Occipital lobe (tissue), 2 donors: Measurements from ENCODE around the gene DOK4. TPM values are rescaled to one million over a fixed set of nuclear protein-coding genes. Genes with fewer than 3 reads are reported as not detected.
"Not testable (repeated sequence)": the region's sequence is repeated elsewhere in the genome, so short reads cannot be mapped to it uniquely, and the experiment has no call there.

Source experiments
- DNase-seq: peaks from one replicate; lab custom pipeline; 2025; lab: John Stamatoyannopoulos, UW
- total RNA-seq: library from RNA; depleted of rRNA; stranded (reverse); fragments of >200 nt; gene quantifications from one replicate; pipeline ENCODE4 v1.2.3, GENCODE V29; 2014

DOK4 gene
- total RNA-seq, 1 donor from 2014 or later: 65.0 TPM

DNA sequence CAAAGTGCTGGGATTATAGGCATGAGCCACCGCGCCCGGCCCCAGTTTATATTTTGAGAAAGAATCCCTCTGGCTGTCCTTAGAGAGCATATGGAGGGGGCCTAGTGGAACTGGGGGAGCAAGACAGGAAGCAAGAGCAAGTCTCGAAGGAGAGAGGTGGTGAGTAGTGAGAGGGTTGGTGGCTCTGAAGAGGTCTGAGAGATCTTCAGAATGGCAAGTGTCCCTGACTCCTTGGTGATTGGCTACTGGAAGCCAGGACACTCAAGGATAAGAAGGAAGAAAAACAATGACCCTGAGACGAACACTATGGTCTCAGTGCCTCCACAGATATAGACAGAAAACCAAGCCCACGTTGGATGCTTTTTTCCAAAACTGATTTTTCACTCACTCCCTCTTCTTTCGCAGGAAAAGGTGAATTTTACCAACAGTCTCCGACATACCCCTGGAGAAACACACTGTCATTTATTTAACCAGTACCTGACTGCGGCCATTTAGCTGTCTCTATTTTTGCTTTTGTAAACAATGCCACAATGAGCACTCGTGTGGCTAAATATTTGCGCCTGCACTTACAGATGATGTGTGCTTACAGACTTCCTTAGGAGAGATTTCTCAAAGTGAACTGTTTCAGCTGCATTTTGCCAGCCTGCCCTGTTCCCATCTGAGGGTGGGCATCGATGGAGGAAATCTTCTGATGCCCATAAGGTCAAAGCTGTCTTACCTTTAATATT is 15.9 kb upstream of the DOK4 start:
- no peak for DNase-seq

DNA sequence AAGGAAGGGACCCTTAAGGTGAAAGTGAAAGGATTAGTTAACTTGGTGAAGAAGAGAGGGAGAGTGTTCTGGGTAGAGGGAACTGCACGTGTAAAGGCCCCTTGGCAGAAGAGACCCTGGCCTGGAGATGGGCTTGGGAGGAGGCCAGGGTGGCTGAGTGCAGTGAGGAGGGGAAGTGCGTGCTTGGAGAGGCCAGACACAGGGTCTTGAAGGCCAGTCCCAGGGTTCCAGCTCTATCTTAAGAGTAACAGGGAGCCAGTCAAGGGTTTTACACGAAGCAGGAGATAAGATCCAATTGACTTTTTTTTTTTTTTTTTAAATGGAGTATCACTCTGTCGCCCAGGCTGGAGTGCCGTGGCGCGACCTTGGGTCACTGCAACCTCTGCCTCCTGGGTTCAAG is 15.2 kb upstream of the DOK4 start:
- DNase-seq: no peak

DNA sequence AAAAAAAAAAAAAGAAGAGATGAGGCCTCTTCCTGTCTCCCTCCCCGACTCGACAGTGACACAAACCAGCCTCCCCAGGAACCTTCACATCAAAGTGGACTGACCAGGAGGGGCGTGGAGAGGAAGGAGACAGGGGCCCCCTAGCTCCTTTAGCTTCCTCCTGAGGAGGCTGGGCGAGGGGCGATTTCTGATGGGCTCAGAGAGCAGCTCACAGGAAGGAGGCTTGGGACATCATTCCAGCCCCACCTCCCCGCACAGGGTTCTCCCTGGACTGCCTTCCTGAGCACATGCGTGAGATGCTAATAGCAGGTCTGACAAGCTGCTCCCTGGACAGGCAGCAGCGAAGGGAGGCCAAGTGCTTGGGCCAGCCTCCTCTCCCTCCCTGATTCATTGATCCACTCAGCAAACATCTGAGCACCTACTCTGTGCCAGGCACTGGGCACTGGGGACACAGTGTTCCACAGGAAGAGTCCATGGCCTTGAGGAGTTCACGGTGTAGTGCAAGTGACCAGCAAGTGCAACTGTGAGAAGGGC is 14.4 kb upstream of the DOK4 start:
- no peak for DNase-seq

DNA sequence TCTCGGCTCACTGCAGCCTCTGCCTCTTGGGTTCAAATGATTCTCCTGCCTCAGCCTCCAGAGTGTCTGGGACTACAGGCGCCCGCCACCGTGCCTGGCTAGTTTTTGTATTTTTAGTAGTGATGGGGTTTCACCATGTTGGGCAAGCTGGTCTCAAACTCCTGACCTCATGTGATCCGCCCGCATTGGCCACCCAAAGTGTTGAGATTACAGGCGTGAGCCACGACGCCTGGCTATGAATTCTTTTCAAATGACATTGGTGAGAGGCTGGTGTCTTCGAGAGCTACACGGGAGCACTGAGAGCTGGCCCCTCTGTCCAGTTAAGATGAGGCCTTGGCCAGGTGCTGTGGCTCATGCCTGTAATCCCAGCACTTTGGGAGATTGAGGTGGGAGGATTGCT is 13.6 kb upstream of the DOK4 start:
- not testable (repeated sequence) for DNase-seq

DNA sequence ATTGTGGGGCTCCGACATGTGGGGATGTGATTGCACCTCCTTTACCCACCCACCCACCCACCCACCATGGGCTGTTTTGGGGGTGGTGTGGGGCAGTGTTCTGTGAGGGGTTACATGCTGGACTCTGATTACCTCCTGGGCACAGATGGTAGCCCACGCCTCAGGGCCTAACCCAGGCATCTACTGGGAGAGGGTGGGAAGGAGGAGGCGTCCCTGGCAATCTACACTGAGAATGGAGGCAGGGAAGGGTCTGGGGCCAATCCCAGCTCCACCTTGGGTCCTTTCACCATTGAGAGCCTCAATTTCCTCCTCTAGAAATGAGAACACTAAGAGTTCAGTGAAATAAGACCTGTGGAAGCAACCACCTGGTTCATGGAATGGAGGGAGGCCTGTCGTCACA is 11.7 kb upstream of the DOK4 start:
- DNase-seq: no peak

DNA sequence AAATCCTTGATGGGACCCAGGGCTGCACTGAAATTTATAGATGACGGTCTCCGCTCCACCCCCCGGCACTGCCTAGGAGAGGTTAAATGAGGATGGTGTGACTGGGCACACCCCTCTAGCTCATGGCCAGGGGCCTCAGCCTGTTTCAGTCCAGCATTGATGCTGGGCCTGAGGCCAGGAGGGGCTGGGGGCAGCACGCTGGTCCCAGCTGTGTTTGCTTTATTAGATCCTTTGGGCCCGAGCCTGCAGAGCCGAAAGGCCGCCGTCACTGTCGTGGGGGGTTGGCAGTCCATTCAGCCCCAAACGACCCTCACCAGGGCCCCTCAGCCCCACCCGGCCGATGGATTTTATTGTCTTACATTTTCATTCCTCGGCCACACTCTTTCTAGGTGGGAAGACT is 10.8 kb upstream of the DOK4 start:
- no peak for DNase-seq

DNA sequence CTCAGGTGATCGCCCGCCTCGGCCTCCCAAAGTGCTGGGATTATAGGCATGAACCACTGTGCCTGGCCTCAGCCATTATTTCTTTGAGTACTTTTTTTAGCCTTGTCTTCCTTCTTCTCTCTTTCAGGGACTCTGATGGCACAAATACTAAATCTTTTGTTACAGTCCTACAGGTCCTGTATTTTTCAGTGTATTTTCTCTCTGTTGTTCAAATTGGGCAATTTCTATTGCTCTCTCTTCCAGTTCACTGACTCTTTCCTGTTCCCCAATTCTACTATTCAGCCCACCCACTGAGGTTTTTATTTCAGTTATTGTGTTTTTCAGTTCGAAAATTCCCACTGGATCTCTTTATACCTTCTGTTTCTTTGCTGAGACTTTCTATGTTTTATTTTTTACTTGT is 7.5 kb upstream of the DOK4 start:
- DNase-seq: no peak

DNA sequence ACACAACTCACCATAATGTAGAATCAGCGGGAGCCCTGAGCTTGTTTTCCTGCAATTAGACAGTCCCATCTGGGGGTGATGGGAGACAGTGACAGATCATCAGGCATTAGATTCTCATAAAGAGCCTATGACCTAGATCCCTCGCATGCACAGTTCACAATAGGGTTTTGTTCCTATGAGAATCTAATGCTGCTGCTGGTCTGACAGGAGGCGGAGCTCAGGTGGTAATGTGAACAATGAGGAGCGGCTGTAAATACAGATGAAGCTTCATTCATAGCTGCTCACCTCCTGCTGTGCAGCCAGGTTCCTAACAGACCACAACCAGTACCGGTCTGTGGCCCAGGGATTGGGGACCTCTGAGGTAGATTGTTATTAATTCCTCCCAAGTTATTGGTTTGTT is 2.9 kb upstream of the DOK4 start:
- no peak for DNase-seq

DNA sequence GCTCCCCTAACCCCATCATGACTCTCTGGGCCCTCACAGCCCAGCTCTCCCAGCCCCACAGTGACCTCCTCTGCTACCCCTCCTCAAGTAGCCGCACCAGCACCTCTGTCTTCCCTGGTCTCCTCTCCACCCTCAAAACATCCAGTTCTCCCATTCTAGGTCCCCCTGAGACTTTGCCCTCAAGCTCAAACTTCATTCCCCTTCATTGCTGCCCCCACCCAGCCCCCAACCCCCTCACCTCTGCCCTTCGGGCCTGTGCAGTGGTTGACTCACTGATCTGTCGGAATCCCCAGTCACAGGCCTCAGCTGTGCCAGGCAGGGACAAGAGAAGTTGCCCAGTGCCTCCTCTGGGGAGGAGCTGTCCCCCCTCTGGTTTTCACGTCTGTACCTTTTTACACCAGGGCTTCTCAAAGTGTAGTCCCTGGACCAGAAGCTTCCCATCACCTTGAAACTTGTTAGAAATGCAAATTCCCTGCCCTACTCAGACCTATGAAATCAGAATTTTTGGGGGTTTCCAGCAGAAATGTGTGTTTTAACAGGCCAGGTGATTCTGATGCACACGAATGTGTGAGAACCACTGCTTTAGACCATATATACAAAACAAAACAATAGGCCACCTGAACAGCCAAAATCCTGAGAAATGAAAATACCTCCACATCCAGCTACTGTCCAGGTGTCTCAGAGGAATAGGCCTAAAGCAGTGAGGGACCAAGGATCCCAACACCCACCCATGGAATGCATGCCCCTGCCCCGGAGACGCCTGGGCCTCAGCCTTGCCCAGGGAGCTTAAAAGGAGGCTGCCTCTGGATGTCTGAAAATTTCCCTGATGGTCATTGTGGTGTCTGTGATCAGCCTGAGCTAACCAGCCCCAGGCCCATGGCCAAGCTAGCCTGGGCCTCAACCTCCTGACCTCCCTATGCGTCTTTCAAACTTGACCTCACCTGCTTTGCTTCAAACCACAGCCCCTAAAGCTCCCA is 853 bp upstream of the DOK4 start:
- no peak for DNase-seq

DNA sequence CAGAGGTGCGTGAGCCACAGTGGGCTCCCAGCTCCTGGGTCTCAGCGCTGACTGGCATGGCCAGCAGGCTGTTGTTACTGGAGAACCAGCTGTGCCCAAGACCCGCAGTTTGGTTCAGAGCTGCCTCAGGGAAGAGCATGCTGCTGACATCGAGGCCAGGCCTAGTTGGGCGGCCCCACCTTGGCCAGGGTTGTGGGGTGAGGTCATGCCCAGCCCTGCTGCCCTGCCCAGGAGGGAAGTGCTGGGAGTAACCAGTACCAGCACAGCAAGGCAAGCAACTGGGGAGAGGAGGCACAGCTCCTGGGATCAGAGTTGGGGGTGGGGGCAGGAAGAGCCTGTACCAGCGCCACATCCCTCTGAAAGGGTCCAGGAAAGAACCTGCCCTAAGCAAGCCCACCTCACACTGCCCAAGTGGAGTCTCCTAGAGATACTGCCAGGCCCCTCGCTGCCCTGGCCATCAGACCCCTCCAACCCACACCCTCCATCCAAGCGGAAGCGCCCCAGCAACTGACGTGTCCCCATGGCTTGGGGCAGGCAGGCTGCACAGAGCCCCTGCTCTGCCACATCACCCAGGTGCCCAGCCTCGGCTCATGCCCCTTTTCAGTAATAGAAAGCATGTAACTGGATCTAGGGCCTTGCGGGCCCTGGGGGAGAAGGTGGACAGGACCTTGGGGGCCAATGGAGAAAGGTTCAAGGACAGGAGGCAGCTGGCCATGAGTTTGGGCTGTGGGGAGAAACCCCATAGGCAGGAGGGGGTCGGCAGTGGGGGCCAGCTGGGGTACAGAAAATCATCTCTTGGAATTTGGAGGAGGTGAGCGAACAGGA is 990 bp downstream of the DOK4 start:
- no peak for DNase-seq

DNA sequence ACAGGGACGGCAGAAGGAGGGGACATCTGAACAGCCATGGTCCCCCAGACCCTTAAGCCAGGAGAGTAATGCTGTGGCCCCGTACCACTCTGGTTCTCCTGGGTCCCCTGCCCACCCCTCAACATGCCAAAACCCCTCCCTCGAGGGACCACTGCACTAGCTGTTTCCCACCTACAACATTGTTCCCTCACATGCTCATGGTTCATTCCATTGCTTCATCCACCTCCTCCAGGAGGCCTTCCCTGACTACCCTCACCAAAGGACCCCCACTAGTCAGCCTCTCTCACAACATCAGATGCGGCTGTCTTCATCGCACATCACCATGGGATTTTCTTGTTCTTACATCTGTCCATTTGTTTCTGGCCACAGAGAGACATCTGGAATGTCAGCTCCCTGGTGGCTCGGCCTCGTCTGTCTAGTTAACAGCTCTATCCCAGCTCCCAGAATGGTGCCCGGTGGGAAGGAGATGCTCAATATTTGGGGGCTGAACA is 1.7 kb downstream of the DOK4 start:
- no peak for DNase-seq

DNA sequence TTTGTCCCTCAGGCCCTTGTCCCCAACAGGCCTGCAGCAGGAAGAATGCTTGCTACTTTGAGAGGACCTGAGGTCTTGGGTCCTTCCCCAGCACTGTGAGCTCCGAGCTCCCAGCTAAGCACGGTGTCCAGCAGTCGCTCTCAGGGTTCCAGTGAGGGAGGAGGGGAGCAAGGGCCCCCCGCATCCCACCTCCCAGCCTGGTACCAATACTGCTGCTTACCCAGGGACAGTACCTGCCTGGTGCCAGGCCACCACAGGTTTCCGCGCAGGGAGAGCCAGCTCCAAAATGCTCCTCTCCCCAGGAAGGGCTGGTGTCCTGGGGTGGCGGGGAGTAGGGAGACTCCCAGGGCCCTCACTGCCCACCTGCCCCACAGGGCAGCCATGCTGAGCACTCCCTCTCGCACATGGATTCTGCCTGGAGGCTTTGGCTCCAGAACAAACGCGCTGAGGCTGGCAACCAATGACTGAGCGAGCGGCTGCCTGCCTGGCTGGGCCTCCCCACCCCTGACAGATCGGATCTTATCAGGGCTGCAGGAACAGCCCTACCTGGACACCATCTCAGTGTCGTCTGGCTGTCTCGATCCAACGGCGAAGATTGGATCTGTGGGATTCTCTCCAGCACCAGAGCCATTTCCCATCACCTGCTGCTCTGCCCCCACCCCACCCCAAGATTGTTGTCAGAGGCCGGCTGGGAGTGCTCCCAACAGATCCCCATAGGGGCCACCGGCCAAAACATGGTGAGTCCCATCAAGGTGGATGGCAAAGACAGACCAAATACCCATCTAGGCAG is 2.4 kb downstream of the DOK4 start:
- DNase-seq: no peak

DNA sequence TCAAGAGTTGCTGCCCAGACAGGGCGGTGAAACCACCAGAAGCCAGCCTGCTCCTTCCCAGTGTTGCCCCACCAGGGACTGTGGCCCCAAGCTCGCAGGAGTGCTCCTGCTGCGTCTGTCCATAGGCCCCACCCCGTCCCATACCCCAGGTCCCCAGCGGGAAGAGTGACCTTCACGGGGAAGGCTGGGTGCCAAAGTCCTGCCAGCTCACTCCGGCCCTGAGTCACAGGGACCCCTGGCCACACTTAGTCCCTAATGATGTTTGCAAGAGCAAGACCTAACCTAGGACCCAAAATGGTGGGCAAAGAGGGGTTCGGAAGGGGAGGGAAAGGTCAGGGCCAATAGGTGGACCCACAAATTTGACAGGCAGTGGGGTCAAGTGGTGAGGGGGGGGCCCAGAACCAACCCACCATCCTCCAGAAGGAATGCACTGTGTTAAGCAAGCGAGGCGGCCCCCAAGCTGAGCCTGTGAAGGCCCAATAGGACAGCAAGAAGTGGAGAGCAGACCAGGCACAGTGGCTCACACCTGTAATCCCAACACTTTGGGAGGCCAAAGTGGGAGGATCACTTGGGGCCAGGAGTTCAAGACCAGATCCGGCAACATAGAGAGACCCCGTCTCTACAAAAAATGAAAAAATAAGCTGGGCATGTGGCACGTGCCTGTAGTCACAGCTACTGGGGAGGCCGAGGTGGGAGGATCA is 3.3 kb downstream of the DOK4 start:
- DNase-seq: no peak

DNA sequence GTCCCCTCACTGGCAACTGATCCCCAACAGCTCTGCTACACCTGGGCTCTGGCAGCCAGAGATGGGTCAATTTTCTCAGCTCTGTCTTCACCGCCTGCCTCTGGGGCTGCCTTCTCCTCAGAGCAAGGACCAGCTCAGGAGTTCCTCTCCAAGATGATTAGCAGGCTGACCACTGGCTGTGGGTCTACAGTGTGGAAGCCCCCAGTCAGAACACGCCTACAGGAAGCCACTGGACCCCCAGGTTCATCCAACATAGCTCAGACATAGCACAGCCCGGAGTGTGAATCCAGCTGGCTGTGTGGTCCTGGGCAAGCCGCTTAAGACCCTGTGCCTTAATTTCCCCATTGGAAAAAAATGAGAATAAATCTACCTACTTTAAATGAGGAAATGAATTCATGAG is 4.9 kb downstream of the DOK4 start:
- no peak for DNase-seq

DNA sequence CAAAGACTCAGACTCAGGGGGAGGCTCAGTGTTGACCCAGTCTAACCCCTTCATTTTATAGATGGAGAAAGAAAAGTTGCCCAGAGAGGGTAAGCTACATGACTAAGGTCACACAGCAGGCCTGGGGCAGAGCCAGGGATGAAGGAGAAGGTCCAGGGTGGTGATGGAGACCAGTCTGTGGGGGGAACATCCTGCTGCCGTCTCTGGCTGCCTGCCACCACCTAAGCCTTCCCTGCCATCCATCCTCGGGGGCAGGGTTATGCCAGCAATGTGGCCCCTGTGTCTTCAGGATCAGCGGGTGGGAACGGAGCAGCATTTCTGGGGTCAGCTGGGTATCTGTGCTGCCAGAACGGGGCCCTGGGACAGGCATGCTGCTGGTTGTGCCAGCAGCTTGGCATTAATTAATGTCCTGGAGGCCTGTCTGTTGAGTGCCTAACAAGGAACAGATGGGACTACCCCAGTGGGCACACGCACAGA is 5.5 kb downstream of the DOK4 start:
- no peak for DNase-seq

DNA sequence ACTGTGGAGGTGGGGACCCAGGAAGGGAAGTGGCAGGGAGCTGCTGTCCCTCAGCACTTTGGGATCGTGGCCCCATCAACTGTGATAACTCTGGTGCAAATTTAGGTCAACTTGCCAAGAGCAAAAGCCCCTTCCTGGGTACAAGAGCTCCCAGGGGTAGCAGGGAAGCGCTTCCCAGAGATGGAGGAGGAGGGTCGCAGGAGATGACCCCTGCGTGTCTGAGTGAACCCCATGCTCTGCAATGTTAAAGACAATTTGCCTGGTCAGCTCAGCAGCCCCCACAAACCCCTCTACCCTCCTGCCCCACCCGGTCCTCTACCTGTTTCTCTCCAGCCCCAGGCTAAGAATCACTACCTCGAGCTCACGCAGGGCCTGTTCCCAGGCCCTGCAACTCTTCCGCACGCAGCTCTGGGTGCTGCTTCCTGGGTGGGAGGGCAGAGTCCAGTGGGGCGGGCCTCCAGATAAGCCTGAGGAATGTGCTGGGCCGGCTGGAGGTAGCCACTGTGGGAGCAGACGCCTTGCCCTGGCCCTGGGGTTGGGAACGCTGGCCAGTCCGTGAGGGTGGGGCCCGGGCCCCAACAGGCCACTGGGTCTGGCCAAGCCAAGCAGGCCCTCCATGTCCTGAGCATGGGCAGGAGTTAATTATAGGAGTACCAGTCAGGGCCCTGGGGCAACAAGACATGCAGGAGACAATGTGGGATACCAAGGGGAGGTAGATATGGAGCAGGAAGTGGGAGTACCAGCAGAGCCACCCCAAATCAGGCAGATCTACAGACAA is 6.1 kb downstream of the DOK4 start:
- no peak for DNase-seq

DNA sequence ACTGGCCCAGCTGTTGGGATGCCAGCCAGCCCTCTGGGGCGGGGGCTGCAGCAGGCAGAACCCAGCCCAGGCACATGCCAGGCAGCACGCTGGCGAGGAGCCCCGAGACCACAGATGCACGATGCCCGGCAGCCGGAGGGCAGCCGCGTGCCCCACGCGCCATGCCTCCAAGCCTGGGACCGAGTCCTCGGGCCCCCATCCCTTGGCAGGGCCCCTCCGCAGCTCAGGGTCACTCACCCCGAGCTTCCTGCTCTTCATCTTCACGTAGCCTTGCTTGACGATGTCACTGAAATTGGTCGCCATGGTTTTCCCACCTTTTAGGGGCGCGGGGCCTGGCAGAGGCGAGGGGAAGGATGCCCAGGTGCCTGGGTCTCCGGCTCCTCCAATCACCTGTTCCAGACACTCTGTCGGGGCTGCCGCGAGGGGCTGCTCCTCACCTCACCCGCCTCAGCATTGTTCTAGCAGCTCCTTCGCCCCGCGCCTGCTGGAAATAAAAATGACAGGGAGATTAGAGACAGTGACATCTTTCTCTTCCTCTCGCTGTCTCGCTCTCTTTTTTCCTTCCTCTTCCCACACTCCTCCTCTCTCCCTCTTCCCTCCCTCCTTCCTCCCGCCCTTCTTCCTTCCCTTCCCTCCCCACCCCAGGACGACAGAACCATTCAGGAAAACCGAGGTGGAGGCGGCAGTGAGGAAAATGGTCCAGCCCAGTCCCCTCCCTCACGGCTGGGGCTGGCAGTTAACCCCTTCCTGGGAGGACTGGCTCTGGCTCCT is 6.9 kb downstream of the DOK4 start:
- no peak for DNase-seq
